Neural crest cell (in vitro differentiated cells): ENCODE measurements around the gene SIM2. TPM values are rescaled to one million over a fixed set of nuclear protein-coding genes. Genes with fewer than 3 reads are reported as not detected.

ENCODE experiments used
- DNase-seq: peaks from one replicate; pipeline ENCODE4 v3.0.0; 2021; ENCODE audit warnings: low read depth, mixed read lengths, low spot score
- H3K27ac Mint-ChIP-seq: one replicate; pipeline ENCODE4 v1.8.0; 2021; ENCODE audit warnings: mild to moderate bottlenecking, mixed read lengths; ENCODE audit not compliant: unreplicated experiment
- H3K27me3 Mint-ChIP-seq: 2 replicates; pipeline ENCODE4 v1.8.0; 2021; ENCODE audit warnings: low read depth, mild to moderate bottlenecking, mixed read lengths
- H3K36me3 Mint-ChIP-seq: 2 replicates; pipeline ENCODE4 v1.8.0; 2021; ENCODE audit warnings: low read depth, mild to moderate bottlenecking, mixed read lengths
- H3K4me1 Mint-ChIP-seq: 2 replicates; pipeline ENCODE4 v1.8.0; 2021; ENCODE audit warnings: mixed read lengths
- H3K4me3 Mint-ChIP-seq: one replicate; pipeline ENCODE4 v1.8.0; 2021; ENCODE audit warnings: mild to moderate bottlenecking, mixed read lengths
- H3K9me3 Mint-ChIP-seq: 2 replicates; pipeline ENCODE4 v1.8.0; 2021; ENCODE audit warnings: mixed read lengths
- total RNA-seq: library from RNA; stranded (reverse); gene quantifications from 2 replicates; pipeline ENCODE4 v1.2.1, GENCODE V29; 2021
- TF ChIP-seq, protein P1 (sequence below): fragments of 200-600 bp; sonication (generic); conservative IDR thresholded peaks from 2 replicates; pipeline ENCODE4 v1.5.0; 2021; ENCODE audit warnings: antibody characterized with exemption, mild to moderate bottlenecking

SIM2 gene
- total RNA-seq, 1 donor from 2014 or later = not detected

GRCh38 chr21:36695671-36696389 is 3.1 kb upstream of the SIM2 start:
- no peaks in the 10 kb centered on the region for H3K9me3 Mint-ChIP-seq
- peak; percentile 16 for DNase-seq
- TF ChIP-seq, protein P1, sequence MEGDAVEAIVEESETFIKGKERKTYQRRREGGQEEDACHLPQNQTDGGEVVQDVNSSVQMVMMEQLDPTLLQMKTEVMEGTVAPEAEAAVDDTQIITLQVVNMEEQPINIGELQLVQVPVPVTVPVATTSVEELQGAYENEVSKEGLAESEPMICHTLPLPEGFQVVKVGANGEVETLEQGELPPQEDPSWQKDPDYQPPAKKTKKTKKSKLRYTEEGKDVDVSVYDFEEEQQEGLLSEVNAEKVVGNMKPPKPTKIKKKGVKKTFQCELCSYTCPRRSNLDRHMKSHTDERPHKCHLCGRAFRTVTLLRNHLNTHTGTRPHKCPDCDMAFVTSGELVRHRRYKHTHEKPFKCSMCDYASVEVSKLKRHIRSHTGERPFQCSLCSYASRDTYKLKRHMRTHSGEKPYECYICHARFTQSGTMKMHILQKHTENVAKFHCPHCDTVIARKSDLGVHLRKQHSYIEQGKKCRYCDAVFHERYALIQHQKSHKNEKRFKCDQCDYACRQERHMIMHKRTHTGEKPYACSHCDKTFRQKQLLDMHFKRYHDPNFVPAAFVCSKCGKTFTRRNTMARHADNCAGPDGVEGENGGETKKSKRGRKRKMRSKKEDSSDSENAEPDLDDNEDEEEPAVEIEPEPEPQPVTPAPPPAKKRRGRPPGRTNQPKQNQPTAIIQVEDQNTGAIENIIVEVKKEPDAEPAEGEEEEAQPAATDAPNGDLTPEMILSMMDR = no peak
- peaks cover 94% of the 10 kb centered on the region for H3K27me3 Mint-ChIP-seq
- H3K4me3 Mint-ChIP-seq = peak overlapping the region; percentile 0
- H3K36me3 Mint-ChIP-seq = no peaks in the 10 kb centered on the region
- peaks cover 16% of the 10 kb centered on the region for H3K4me1 Mint-ChIP-seq
- no peak overlapping the region for H3K27ac Mint-ChIP-seq

GRCh38 chr21:36696390-36697059 is 2.4 kb upstream of the SIM2 start:
- TF ChIP-seq, protein P1 = no peak
- Mint-ChIP-seq H3K9me3 (no peaks in the 10 kb centered on the region), H3K36me3 (no peaks in the 10 kb centered on the region), H3K4me1 (peaks cover 17% of the 10 kb centered on the region), H3K27me3 (peaks cover 94% of the 10 kb centered on the region), H3K4me3 (peak overlapping the region; percentile 27), H3K27ac (no peak overlapping the region)
- peak; percentile 2 for DNase-seq

DNA sequence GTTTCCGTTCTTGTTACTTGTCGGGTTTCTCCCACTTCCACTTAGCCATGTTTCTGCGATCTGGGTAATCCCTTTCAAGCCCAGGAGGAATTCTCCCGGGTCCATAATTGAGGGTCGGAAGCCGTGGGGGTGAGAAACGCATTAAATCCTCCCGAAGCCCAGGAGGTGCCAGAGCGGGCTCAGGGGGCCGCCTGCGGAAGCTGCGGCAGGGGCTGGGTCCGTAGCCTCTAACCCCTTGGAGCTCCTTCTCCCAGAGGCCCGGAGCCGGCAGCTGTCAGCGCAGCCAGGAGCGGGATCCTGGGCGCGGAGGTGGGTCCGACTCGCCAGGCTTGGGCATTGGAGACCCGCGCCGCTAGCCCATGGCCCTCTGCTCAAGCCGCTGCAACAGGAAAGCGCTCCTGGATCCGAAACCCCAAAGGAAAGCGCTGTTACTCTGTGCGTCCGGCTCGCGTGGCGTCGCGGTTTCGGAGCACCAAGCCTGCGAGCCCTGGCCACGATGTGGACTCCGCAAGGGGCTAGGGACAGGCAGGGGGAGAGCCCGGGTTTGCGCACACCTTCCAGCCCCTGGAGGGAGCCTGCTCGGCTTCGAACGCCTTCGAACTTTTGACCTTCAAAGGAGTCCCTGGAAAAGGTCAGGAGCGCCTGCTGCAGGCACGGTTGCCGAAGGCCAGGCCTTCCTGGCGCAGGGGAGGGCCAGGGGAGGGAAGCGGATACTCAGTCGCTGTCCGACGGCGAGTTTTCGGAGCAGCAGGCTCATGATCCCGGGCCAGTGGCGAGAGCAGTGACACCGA is 1.7 kb upstream of the SIM2 start:
- Mint-ChIP-seq H3K9me3 (no peaks in the 10 kb centered on the region), H3K4me1 (peaks cover 19% of the 10 kb centered on the region), H3K27me3 (peaks cover 94% of the 10 kb centered on the region), H3K36me3 (no peaks in the 10 kb centered on the region), H3K27ac (no peak overlapping the region), H3K4me3 (peak overlapping the region; percentile 27)
- TF ChIP-seq, protein P1 = no peak
- peak; percentile 9 for DNase-seq

GRCh38 chr21:36697851-36698384 is 997 bp upstream of the SIM2 start:
- TF ChIP-seq, protein P1 = no peak
- Mint-ChIP-seq H3K36me3 (no peaks in the 10 kb centered on the region), H3K4me1 (peaks cover 15% of the 10 kb centered on the region), H3K27ac (no peak overlapping the region), H3K27me3 (peaks cover 94% of the 10 kb centered on the region), H3K4me3 (no peak overlapping the region), H3K9me3 (no peaks in the 10 kb centered on the region)
- no peak for DNase-seq

DNA sequence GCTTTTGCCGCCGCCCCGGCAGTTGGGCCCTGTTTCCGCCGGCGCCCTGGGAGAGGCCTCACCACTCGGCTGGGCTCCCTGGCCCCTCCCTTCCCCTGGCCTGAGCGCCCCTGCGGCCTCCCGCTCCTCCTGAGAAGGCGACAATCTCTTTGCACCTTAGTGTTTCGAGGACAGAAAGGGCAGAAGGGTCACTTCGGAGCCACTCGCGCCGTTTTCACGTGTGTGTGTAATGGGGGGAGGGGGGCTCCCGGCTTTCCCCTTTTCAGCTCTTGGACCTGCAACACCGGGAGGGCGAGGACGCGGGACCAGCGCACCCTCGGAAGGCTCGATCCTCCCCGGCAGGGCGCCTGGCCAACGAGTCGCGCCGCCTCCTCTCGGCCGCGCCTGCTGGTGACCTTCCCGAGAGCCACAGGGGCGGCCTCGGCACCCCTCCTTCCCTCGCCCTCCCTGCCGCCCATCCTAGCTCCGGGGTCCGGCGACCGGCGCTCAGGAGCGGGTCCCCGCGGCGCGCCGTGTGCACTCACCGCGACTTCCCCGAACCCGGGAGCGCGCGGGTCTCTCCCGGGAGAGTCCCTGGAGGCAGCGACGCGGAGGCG is 432 bp upstream of the SIM2 start:
- Mint-ChIP-seq H3K27me3 (peaks cover 94% of the 10 kb centered on the region), H3K4me1 (peaks cover 15% of the 10 kb centered on the region), H3K4me3 (no peak overlapping the region), H3K9me3 (no peaks in the 10 kb centered on the region), H3K27ac (no peak overlapping the region), H3K36me3 (no peaks in the 10 kb centered on the region)
- TF ChIP-seq, protein P1 = no peak
- DNase-seq = peak; percentile 20
